GM12892 (cell line): ENCODE measurements around the gene GLT1D1.

Experiments used
- POLR2A ChIP-seq: IDR thresholded peaks from 2 replicates; pipeline ENCODE4 v1.6.1; 2011; ENCODE audit warnings: low read depth, low read length, control low read depth
- POLR2AphosphoS5 ChIP-seq: IDR thresholded peaks from 2 replicates; pipeline ENCODE4 v1.6.1; 2011; ENCODE audit warnings: low read depth, low read length, control low read depth

GRCh38 chr12:128861226-128862016 is 8.1 kb downstream of the GLT1D1 start:
- TF ChIP-seq POLR2A (no peak), POLR2AphosphoS5 (no peak)
